Loucy (cell line): ENCODE measurements around the gene CTDSPL.

Source experiments
- EZH2phosphoT487 ChIP-seq: fragments of 200-600 bp; IDR thresholded peaks from 2 replicates; pipeline ENCODE4 v1.6.1; 2018; ENCODE audit warnings: antibody characterized with exemption, mild to moderate bottlenecking, moderate library complexity, borderline replicate concordance
- TF ChIP-seq, protein P1 (sequence below): fragments of 200-600 bp; sonication (generic); conservative IDR thresholded peaks from 2 replicates; pipeline ENCODE4 v1.5.1; 2014; ENCODE audit warnings: mild to moderate bottlenecking, antibody characterized with exemption, low read length

- TF ChIP-seq, protein P1, sequence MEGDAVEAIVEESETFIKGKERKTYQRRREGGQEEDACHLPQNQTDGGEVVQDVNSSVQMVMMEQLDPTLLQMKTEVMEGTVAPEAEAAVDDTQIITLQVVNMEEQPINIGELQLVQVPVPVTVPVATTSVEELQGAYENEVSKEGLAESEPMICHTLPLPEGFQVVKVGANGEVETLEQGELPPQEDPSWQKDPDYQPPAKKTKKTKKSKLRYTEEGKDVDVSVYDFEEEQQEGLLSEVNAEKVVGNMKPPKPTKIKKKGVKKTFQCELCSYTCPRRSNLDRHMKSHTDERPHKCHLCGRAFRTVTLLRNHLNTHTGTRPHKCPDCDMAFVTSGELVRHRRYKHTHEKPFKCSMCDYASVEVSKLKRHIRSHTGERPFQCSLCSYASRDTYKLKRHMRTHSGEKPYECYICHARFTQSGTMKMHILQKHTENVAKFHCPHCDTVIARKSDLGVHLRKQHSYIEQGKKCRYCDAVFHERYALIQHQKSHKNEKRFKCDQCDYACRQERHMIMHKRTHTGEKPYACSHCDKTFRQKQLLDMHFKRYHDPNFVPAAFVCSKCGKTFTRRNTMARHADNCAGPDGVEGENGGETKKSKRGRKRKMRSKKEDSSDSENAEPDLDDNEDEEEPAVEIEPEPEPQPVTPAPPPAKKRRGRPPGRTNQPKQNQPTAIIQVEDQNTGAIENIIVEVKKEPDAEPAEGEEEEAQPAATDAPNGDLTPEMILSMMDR = no peak
- no peak for TF ChIP-seq EZH2phosphoT487
Measured at GRCh38 chr3:37896827-37897226, 35.1 kb downstream of the CTDSPL start.
